Pancreas (tissue), 10 donors: ENCODE results near the gene UBAC2. TPM values are rescaled to one million over a fixed set of nuclear protein-coding genes. Genes with fewer than 3 reads are reported as not detected.

Experiments
- ATAC-seq, 4 donors: fragments of 200-7000 bp; cut with Tn5 transposase; one replicate each; pipeline versions ENCODE4 v1.8.0 to v1.9.1; 2020; ENCODE audit warnings: mild to moderate bottlenecking in 4 of 4, moderate library complexity in 4 of 4
- DNase-seq, 6 donors: peaks; one replicate each; pipeline ENCODE4 v3.0.0-alpha.2; 2020
- FAIRE-seq: peaks from 2 replicates; lab custom pipeline; 2012; peaks lifted over from hg19 to GRCh38; lab: Jason Lieb, UNC
- H3K27ac ChIP-seq, 4 donors: fragments of 200-600 bp; sonication (generic); 1 replicate in 3 of 4; 2 replicates in 1 of 4; pipeline versions ENCODE4 v1.5.0 to v1.8.0; 2020
- H3K27me3 ChIP-seq, 4 donors: fragments of 200-600 bp; one replicate each; pipeline ENCODE4 v1.8.0; 2021
- H3K36me3 ChIP-seq, 3 donors: fragments of 200-600 bp; sonication (generic) in 1 of 3; one replicate each; pipeline versions ENCODE4 v1.5.0 to v1.8.0; 2020 to 2021
- H3K4me1 ChIP-seq, 3 donors: fragments of 200-600 bp; one replicate each; pipeline ENCODE4 v1.8.0; 2021
- H3K4me3 ChIP-seq, 4 donors: fragments of 200-600 bp; sonication (generic) in 2 of 4; one replicate each; pipeline versions ENCODE4 v1.5.0 to v1.8.0; 2020 to 2021
- H3K9me3 ChIP-seq, 4 donors: fragments of 200-600 bp; one replicate each; pipeline ENCODE4 v1.8.0; 2021
- CTCF ChIP-seq, 4 donors: fragments of 200-600 bp; sonication (generic) in 3 of 4; IDR thresholded peaks; one replicate each; pipeline versions ENCODE4 v1.5.0 to v1.8.0; 2021; ENCODE audit warnings: antibody characterized with exemption in 4 of 4
- whole genome bisulfite sequencing, 2 donors: extraction: QIAGEN DNeasy Blood & Tissue Kit; methylation state at CpG; one replicate each; pipeline ENCODE4 v1.1.7; 2013; 5-methylcytosine and 5-hydroxymethylcytosine counted together
- intact Hi-C, 3 donors: fragments of 100-400 bp; cut with DNase I; formaldehyde crosslinking; loops; one replicate each; pipeline versions ENCODE4 v1.11.1 to v1.14.2; 2022
- polyA plus RNA-seq, 2 donors: library from polyadenylated mRNA; stranded (reverse); fragments of 200-250 nt; gene quantifications; one replicate each; pipeline ENCODE4 v1.2.3, GENCODE V29; 2013
- total RNA-seq, 6 donors: library from RNA; stranded (reverse); fragmentation: NEBNext Ultra II Directional in 4 of 6; extraction: Animal tissue kit (Norgen Biotek cat#: 25700) in 4 of 6; gene quantifications; one replicate each; pipeline versions ENCODE4 v1.2.1 to v1.2.4, GENCODE V29; 2021 to 2023
- donor health status: healthy with polysubstance abuse.
- donor health status: DM: no; HTN: no; CAD: no; lungs with moderate emphysema.
- donor health status: DM: no; HTN: no; CAD: no.
- donor health status: control.
- donor health status: control.
- donor health status: Bipolar disorder and iron deficiency.
- donor health status: DM: yes; HTN: yes; CAD: no.
- donor health status: DM: no; HTN: no; CAD: no.
- donor health status: DM: no; HTN: no; CAD: no.
- donor health status: DM: yes; HTN: yes; CAD: no.

UBAC2 gene
- total and polyA plus RNA-seq, 8 donors: 17.5 to 29.5 (median 26.9) TPM

DNA sequence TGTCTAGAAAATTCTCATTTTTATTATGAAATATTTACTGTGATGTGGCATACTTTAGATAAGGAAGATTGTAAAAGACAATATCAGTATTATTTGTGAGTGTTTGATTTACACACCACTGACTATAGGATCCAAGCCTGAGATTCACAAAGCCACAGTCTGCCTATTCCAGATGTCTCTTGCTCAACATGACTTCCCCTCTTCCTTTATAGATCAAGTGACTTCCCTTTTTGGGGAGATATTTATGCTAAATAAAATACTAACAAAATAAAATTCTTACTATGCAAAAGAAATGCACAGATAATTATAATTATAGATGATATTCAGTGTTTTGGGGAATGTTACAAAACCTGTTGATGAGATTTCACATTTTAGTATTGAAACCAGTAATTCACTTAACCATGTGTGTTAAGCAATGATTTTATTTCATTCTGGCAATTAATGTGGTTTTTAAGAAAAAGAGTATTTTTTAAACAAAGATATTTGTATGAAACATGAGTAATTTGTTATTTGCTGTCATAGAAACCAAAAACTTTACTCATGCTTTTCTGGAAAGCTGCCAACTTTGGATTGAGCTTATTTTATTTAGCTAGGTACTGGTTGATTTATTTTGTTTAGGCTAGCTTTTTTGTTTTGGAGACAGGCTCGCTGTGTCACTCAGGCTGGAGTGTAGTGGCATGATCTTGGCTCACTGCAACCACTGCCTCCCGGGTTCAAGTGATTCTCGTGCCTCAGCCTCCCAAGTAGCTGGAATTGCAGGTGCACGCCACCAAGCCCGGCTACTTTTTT, 120.2 kb downstream of the UBAC2 start:
- Histone ChIP-seq H3K4me1 (peaks cover 5 to 10% (median 7%) of the 10 kb centered on the region in 3 donors), H3K27ac (peak overlapping the region in 2 of 4 donors; percentile 20 to 25), H3K36me3 (no peaks in the 10 kb centered on the region), H3K4me3 (no peak overlapping the region), H3K27me3 (no peaks in the 10 kb centered on the region), H3K9me3 (no peaks in the 10 kb centered on the region)
- DNase-seq (no peak), ATAC-seq (peak in 1 of 4 donors; percentile 4), FAIRE-seq (no peak)
- TF ChIP-seq CTCF (IDR thresholded peaks at IDR 0.05): no peak
- intact Hi-C loops: no loop called here
- 78 to 86% methylated on average over 5 of the region's 5 CpGs for WGBS, 2 donors

DNA sequence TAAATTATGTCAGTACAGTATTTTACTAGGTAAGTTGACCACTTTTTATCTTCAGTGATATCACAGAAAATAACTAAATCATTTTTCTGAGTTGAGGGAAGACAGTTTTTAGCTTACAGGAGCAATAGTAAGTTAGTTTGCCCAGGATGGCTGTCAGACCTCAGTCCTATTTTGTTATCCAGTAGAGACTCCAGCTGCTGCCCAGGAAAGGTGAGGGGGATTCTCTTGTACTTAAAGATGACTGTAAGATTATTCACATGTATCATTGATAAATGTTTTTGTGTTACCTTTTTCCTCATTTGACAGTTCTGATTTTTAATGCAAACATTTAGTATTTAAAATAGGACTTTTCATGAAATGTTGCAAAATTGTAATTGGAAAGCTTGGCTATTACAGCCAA, 121.1 kb downstream of the UBAC2 start:
- intact Hi-C loops: no loop called here
- peaks cover 5 to 10% (median 7%) of the 10 kb centered on the region in 3 donors for H3K4me1 ChIP-seq
- H3K36me3 ChIP-seq: no peaks in the 10 kb centered on the region
- H3K27me3 ChIP-seq: no peaks in the 10 kb centered on the region
- H3K27ac ChIP-seq: peak overlapping the region in 1 of 4 donors; percentile 42
- DNase-seq: no peak
- no peaks in the 10 kb centered on the region for H3K9me3 ChIP-seq
- no peak overlapping the region for H3K4me3 ChIP-seq
- no peak for FAIRE-seq
- ATAC-seq: no peak
- no peak for TF ChIP-seq CTCF (IDR thresholded peaks at IDR 0.05)

GRCh38 chr13:99322297-99323103, 121.8 kb downstream of the UBAC2 start:
- no peak for DNase-seq
- intact Hi-C loops: no loop called here
- H3K4me3 ChIP-seq: no peak overlapping the region
- H3K36me3 ChIP-seq: no peaks in the 10 kb centered on the region
- peak in 3 of 4 donors; percentile 59 to 82 (median 82) for ATAC-seq
- TF ChIP-seq CTCF (IDR thresholded peaks at IDR 0.05): no peak
- H3K27me3 ChIP-seq: no peaks in the 10 kb centered on the region
- no peaks in the 10 kb centered on the region for H3K9me3 ChIP-seq
- WGBS, 2 donors: 85 to 94% methylated on average over 10 of the region's 10 CpGs
- H3K4me1 ChIP-seq: peaks cover 0 to 10% (median under 1%) of the 10 kb centered on the region in 3 donors
- peak overlapping the region in 2 of 4 donors; percentile 24 to 42 for H3K27ac ChIP-seq
- FAIRE-seq: peak; percentile 49

GRCh38 chr13:99323488-99323887, 122.8 kb downstream of the UBAC2 start:
- 64 to 95% methylated on average over 3 of the region's 3 CpGs for WGBS, 2 donors
- H3K27ac ChIP-seq: no peak overlapping the region

More at GRCh38 chr13:99323488-99323887, 122.8 kb downstream of the UBAC2 start:
- H3K9me3 ChIP-seq: no peaks in the 10 kb centered on the region
- DNase-seq (no peak), FAIRE-seq (no peak), ATAC-seq (no peak)
- peaks cover 0 to 10% (median 0%) of the 10 kb centered on the region in 3 donors for H3K4me1 ChIP-seq
- no peak overlapping the region for H3K4me3 ChIP-seq
- H3K36me3 ChIP-seq: no peaks in the 10 kb centered on the region
- TF ChIP-seq CTCF (IDR thresholded peaks at IDR 0.05): no peak
- H3K27me3 ChIP-seq: no peaks in the 10 kb centered on the region
- intact Hi-C loops: no loop called here
